K562 (cell line): ENCODE measurements around the gene FRMD3. TPM values are rescaled to one million over a fixed set of nuclear protein-coding genes. Genes with fewer than 3 reads are reported as not detected.

Source experiments
- ATAC-seq: fragments of 200-7000 bp; cut with Tn5 transposase; 3 replicates; pipeline ENCODE4 v1.9.1; 2020; ENCODE audit warnings: moderate library complexity
- BruUV-seq: library from RNA; stranded (reverse); fragments of 400-500 nt; replicated peaks from 2 replicates; lab custom pipeline; 2021; lab: Mats Ljungman, UMichigan
- CTCF ChIA-PET: fragments of 300-600 bp; formaldehyde crosslinking; extraction: SDS; loops from one replicate; lab custom pipeline; 2021; ENCODE audit warnings: low intra/inter-chr PET ratio; lab: Yijun Ruan, JAX
- POLR2A ChIA-PET: fragments of 300-600, 350-650 bp; sonication (Branson Sonifier 250); formaldehyde crosslinking; extraction: SDS; loops from one replicate; lab custom pipeline; 2021; ENCODE audit warnings: antibody characterized with exemption, inconsistent platforms; lab: Yijun Ruan, JAX
- DNase-seq, 4 experiments: peaks; one replicate each; pipeline versions ENCODE4 v3.0.0 to v3.0.0-alpha.2; 2011 to 2018; ENCODE audit warnings: low spot score in 3 of 4, mixed read lengths in 3 of 4; ENCODE audit errors: extremely low read depth in 1 of 4
- FAIRE-seq: peaks from 2 replicates; lab custom pipeline; 2011; peaks lifted over from hg19 to GRCh38; lab: Jason Lieb, UNC
- H2AFZ ChIP-seq: 2 replicates; pipeline ENCODE4 v1.6.0; 2011; ENCODE audit warnings: low read depth, low read length, control low read depth, inconsistent platforms
- H3K27ac ChIP-seq: fragments of 200-600 bp; 3 replicates; pipeline ENCODE4 v1.8.0; 2011; ENCODE audit warnings: low read depth, mild to moderate bottlenecking, control low read depth, inconsistent platforms, low read length, moderate library complexity, mixed read lengths; ENCODE audit errors: extremely low read depth
- H3K27me3 ChIP-seq, 2 experiments: fragments of 300-600 bp in 1 of 2; 2 replicates in 1 of 2; 3 replicates in 1 of 2; pipeline versions ENCODE4 v1.6.0 to v1.8.0; 2011; ENCODE audit warnings: inconsistent platforms in 2 of 2, low read length in 2 of 2, mild to moderate bottlenecking in 1 of 2, mixed read lengths in 1 of 2, moderate library complexity in 1 of 2; ENCODE audit not compliant: control insufficient read depth in 2 of 2, insufficient read depth in 2 of 2
- H3K36me3 ChIP-seq: fragments of 300-600 bp; 3 replicates; pipeline ENCODE4 v1.8.0; 2011; ENCODE audit warnings: mild to moderate bottlenecking, low read length, inconsistent platforms; ENCODE audit not compliant: control insufficient read depth, insufficient read depth
- H3K4me1 ChIP-seq, 2 experiments: fragments of 200-600 bp in 1 of 2; replicated peaks in 1 of 2; 2 replicates in 1 of 2; 3 replicates in 1 of 2; pipeline versions ENCODE4 v1.5.1 to v1.8.0; 2011; ENCODE audit warnings: inconsistent platforms in 2 of 2, low read length in 2 of 2, mild to moderate bottlenecking in 1 of 2, mixed read lengths in 1 of 2, moderate library complexity in 1 of 2; ENCODE audit not compliant: control insufficient read depth in 2 of 2, insufficient read depth in 2 of 2
- H3K4me2 ChIP-seq: 2 replicates; pipeline ENCODE4 v1.6.1; 2011; ENCODE audit warnings: low read length, control low read depth, inconsistent platforms, mixed read lengths; ENCODE audit not compliant: insufficient read depth
- H3K4me3 ChIP-seq: fragments of 200-600 bp; sonication (generic), shearing (Covaris generic); 2 replicates; pipeline ENCODE4 v1.5.1; 2016; ENCODE audit warnings: control low read depth, inconsistent platforms
- H3K79me2 ChIP-seq: fragments of 200-600 bp; 3 replicates; pipeline ENCODE4 v1.8.0; 2011; ENCODE audit warnings: low read length, inconsistent platforms; ENCODE audit not compliant: control insufficient read depth, insufficient read depth
- H3K9ac ChIP-seq, 2 experiments: 2 replicates each; pipeline versions ENCODE4 v1.6.0 to v1.6.1; 2011; ENCODE audit warnings: low read depth in 2 of 2, low read length in 2 of 2, control low read depth in 1 of 2, inconsistent platforms in 1 of 2, mild to moderate bottlenecking in 1 of 2, mixed read lengths in 1 of 2; ENCODE audit not compliant: insufficient read depth in 1 of 2
- H3K9me1 ChIP-seq: one replicate; pipeline ENCODE4 v1.6.0; 2011; ENCODE audit warnings: inconsistent platforms, mild to moderate bottlenecking, low read length, moderate library complexity; ENCODE audit not compliant: control insufficient read depth, insufficient read depth
- H3K9me3 ChIP-seq: replicated peaks from 2 replicates; pipeline ENCODE4 v1.5.1; 2011; ENCODE audit warnings: low read depth, low read length, inconsistent platforms; ENCODE audit not compliant: control insufficient read depth, insufficient read depth
- H4K20me1 ChIP-seq: replicated peaks from 2 replicates; pipeline ENCODE4 v1.6.1; 2011; ENCODE audit warnings: low read length, inconsistent platforms, mixed read lengths; ENCODE audit not compliant: control insufficient read depth, insufficient read depth
- CCNT2 ChIP-seq: IDR thresholded peaks from 2 replicates; pipeline ENCODE4 v1.6.1; 2011; ENCODE audit warnings: borderline replicate concordance, low read depth, mild to moderate bottlenecking, moderate library complexity, mixed read lengths, low read length; ENCODE audit not compliant: insufficient read length; ENCODE audit errors: extremely low read depth
- CHCHD3 ChIP-seq: fragments of 250-450 bp; sonication (Bioruptor Pico); IDR thresholded peaks from 2 replicates; pipeline ENCODE4 v2.1.2; 2022; ENCODE audit warnings: mild to moderate bottlenecking
- ESRRA ChIP-seq: fragments of 450-650 bp; IDR thresholded peaks from 2 replicates; pipeline ENCODE4 v1.6.1; 2014; ENCODE audit warnings: low read depth, mild to moderate bottlenecking, moderate library complexity, borderline replicate concordance
- MED1 ChIP-seq: sonication (generic); formaldehyde crosslinking; IDR thresholded peaks from 2 replicates; pipeline ENCODE4 v1.8.1; 2023; ENCODE audit warnings: missing genetic modification reagents, borderline replicate concordance
- NFATC3 ChIP-seq: fragments of 450-650 bp; IDR thresholded peaks from 2 replicates; pipeline ENCODE4 v1.6.1; 2017; ENCODE audit warnings: mild to moderate bottlenecking
- PHB2 ChIP-seq: fragments of 450-650 bp; IDR thresholded peaks from 2 replicates; pipeline ENCODE4 v1.6.1; 2017; ENCODE audit warnings: low read depth
- PURB ChIP-seq: sonication (generic); formaldehyde crosslinking; IDR thresholded peaks from 2 replicates; pipeline ENCODE4 v1.9.0; 2021; ENCODE audit warnings: low read depth, mild to moderate bottlenecking, missing genetic modification reagents
- ZFP36 ChIP-seq: fragments of 150-350 bp; IDR thresholded peaks from 2 replicates; pipeline ENCODE4 v1.6.1; 2018; ENCODE audit warnings: low read length, low read depth; ENCODE audit not compliant: partially characterized antibody
- ZSCAN32 ChIP-seq: fragments of 450-650 bp; formaldehyde crosslinking; IDR thresholded peaks from 2 replicates; pipeline ENCODE4 v1.4.0; 2020; ENCODE audit warnings: mild to moderate bottlenecking, moderate library complexity
- WGBS: fragments of 100-300 bp; shearing (Covaris generic); methylation state at CpG from one replicate; pipeline ENCODE4 v1.1.6; 2016; ENCODE audit warnings: low coverage, mixed read lengths; ENCODE audit not compliant: insufficient coverage; ENCODE audit errors: missing lambda C conversion rate; 5-methylcytosine and 5-hydroxymethylcytosine counted together
- in situ Hi-C: fragments of 300-500 bp; cut with MboI; formaldehyde crosslinking; loops from 4 replicates; pipeline ENCODE4 v1.15.0; 2018; ENCODE audit warnings: inconsistent platforms, mixed read lengths
- intact Hi-C: fragments of 100-400 bp; cut with micrococcal nuclease; formaldehyde crosslinking; loops from 2 replicates; pipeline ENCODE4 v1.14.2; 2022
- polyA plus RNA-seq, 8 experiments: library from polyadenylated mRNA; depleted of rRNA in 4 of 8; stranded (reverse) in 5 of 8; unstranded in 3 of 8; fragments of >200 nt; fragmentation: Nextera tagmentation in 2 of 8; fragmentation: Illumina TruSeq in 1 of 8; extraction: Ambion mirVana in 2 of 8; extraction: Trizol in 1 of 8; gene quantifications; 2 replicates each; pipeline versions ENCODE4 v1.2.1 to v1.2.3, GENCODE V29; 2011 to 2014; ENCODE audit warnings: inconsistent platforms in 1 of 8, missing spikeins in 1 of 8
- total RNA-seq, 7 experiments: library from RNA; depleted of rRNA in 6 of 7; stranded (reverse); fragments of >200 nt in 6 of 7; fragmentation: Illumina TruSeq in 2 of 7; extraction: Trizol in 2 of 7; gene quantifications; 2 replicates each; pipeline versions ENCODE4 v1.2.1 to v1.2.3, GENCODE V29; 2011 to 2021; ENCODE audit warnings: low replicate concordance in 1 of 7
- TF ChIP-seq, protein P1 (sequence below): fragments of 450-650 bp; IDR thresholded peaks from 2 replicates; pipeline ENCODE4 v1.6.1; 2017; ENCODE audit warnings: mild to moderate bottlenecking, moderate library complexity
- TF ChIP-seq, protein P2 (sequence below): fragments of 200-800 bp; sonication (Bioruptor generic); IDR thresholded peaks from 2 replicates; pipeline ENCODE4 v1.6.1; 2017; ENCODE audit warnings: missing genetic modification characterization, missing compliant biosample characterization
- TF ChIP-seq, protein P3 (sequence below): fragments of 450-650 bp; conservative IDR thresholded peaks from 2 replicates; pipeline ENCODE4 v1.6.1; 2016; ENCODE audit warnings: missing genetic modification characterization, low read depth, mild to moderate bottlenecking, missing compliant biosample characterization, moderate library complexity

The FRMD3 gene
- total and polyA plus RNA-seq, 9 of the 15 experiments (the other 6 are each of a cell fraction or from before 2014, with no cell fraction given) = 0.09 to 0.51 (median 0.21) TPM

DNA sequence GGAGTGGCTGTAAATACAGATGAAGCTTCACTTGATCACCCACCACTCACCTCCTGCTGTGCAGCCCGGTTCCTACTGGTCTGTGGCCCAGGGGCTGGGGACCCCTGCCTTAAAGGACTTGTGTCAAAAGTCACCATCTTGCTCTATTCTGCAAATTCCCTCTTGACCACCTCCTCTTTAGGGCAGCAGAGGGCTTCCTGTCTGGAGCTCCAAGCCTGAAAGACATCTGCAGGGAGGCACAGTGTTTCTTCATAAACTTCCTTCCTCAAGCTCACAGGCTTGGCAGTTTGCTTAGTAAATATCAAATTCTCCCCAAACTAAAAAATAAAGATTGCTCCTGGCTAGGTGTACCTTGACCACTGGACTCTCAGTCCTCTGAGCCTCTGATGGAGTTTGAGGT, 104.4 kb downstream of the FRMD3 start:
- BruUV-seq = no TSS peak

More for the DNA sequence above, 104.4 kb downstream of the FRMD3 start:
- intact Hi-C loops = no loop called here
- DNase-seq = no peak
- TF ChIP-seq, protein P1, sequence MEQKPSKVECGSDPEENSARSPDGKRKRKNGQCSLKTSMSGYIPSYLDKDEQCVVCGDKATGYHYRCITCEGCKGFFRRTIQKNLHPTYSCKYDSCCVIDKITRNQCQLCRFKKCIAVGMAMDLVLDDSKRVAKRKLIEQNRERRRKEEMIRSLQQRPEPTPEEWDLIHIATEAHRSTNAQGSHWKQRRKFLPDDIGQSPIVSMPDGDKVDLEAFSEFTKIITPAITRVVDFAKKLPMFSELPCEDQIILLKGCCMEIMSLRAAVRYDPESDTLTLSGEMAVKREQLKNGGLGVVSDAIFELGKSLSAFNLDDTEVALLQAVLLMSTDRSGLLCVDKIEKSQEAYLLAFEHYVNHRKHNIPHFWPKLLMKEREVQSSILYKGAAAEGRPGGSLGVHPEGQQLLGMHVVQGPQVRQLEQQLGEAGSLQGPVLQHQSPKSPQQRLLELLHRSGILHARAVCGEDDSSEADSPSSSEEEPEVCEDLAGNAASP = no peak
- TF ChIP-seq MED1 (CRISPR knock-in tag) = no peak
- no peak for TF ChIP-seq PHB2
- no peak for TF ChIP-seq ZSCAN32 (CRISPR knock-in tag)
- no peak for TF ChIP-seq CHCHD3 (CRISPR knock-in tag)
- TF ChIP-seq CCNT2 = no peak
- no peak for TF ChIP-seq ZFP36
- TF ChIP-seq, protein P2, sequence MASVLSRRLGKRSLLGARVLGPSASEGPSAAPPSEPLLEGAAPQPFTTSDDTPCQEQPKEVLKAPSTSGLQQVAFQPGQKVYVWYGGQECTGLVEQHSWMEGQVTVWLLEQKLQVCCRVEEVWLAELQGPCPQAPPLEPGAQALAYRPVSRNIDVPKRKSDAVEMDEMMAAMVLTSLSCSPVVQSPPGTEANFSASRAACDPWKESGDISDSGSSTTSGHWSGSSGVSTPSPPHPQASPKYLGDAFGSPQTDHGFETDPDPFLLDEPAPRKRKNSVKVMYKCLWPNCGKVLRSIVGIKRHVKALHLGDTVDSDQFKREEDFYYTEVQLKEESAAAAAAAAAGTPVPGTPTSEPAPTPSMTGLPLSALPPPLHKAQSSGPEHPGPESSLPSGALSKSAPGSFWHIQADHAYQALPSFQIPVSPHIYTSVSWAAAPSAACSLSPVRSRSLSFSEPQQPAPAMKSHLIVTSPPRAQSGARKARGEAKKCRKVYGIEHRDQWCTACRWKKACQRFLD (CRISPR knock-in tag) = no peak
- TF ChIP-seq NFATC3 = no peak
- TF ChIP-seq, protein P3, sequence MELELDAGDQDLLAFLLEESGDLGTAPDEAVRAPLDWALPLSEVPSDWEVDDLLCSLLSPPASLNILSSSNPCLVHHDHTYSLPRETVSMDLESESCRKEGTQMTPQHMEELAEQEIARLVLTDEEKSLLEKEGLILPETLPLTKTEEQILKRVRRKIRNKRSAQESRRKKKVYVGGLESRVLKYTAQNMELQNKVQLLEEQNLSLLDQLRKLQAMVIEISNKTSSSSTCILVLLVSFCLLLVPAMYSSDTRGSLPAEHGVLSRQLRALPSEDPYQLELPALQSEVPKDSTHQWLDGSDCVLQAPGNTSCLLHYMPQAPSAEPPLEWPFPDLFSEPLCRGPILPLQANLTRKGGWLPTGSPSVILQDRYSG = no peak
- TF ChIP-seq PURB (CRISPR knock-in tag) = no peak
- TF ChIP-seq ESRRA = no peak
- CTCF ChIA-PET = no interaction called here
- Histone ChIP-seq H3K4me1 (no peaks in the 10 kb centered on the region), H3K4me3 (no peak overlapping the region), H2AFZ (no peak overlapping the region), H3K27me3 (no peaks in the 10 kb centered on the region), H3K79me2 (no peaks in the 10 kb centered on the region), H3K36me3 (no peaks in the 10 kb centered on the region), H3K4me2 (no peak overlapping the region), H3K9me3 (no peaks in the 10 kb centered on the region), H3K9ac (no peak overlapping the region), H3K27ac (no peak overlapping the region), H4K20me1 (no peaks in the 10 kb centered on the region), H3K9me1 (no peaks in the 10 kb centered on the region)
- no peak for FAIRE-seq
- WGBS = 0% methylated on average over 1 of the region's 1 CpG
- in situ Hi-C loops = no loop called here
- POLR2A ChIA-PET = no interaction called here
- ATAC-seq = no peak
